Heart right ventricle (tissue), 16 donors: Measurements from ENCODE around the gene CD180. TPM values are rescaled to one million over a fixed set of nuclear protein-coding genes. Genes with fewer than 3 reads are reported as not detected.
A peak's percentile ranks its signal among the peaks of the same experiment; 100 is the strongest.

Experiments
- ATAC-seq, 8 donors: fragments of 200-7000 bp; cut with Tn5 transposase; one replicate each; pipeline ENCODE4 v1.9.1; 2020; ENCODE audit warnings: mild to moderate bottlenecking in 8 of 8, moderate library complexity in 8 of 8, moderate number of reproducible peaks in 1 of 8
- DNase-seq, 2 donors: peaks; one replicate each; pipeline ENCODE4 v3.0.0-alpha.2; 2020
- H3K27ac ChIP-seq, 10 donors: fragments of 200-600 bp; sonication (generic) in 2 of 10; one replicate each; pipeline versions ENCODE4 v1.5.0 to v1.8.0; 2020 to 2022; ENCODE audit warnings: mild to moderate bottlenecking in 3 of 10
- H3K27me3 ChIP-seq, 7 donors: fragments of 200-600 bp; one replicate each; pipeline ENCODE4 v1.8.0; 2021 to 2022; ENCODE audit warnings: mild to moderate bottlenecking in 2 of 7
- H3K36me3 ChIP-seq, 9 donors: fragments of 200-600 bp; sonication (generic) in 1 of 9; one replicate each; pipeline versions ENCODE4 v1.5.0 to v1.8.0; 2020 to 2022; ENCODE audit warnings: mild to moderate bottlenecking in 2 of 9
- H3K4me1 ChIP-seq, 9 donors: fragments of 200-600 bp; sonication (generic) in 1 of 9; one replicate each; pipeline versions ENCODE4 v1.5.0 to v1.8.0; 2020 to 2022; ENCODE audit warnings: mild to moderate bottlenecking in 4 of 9
- H3K4me3 ChIP-seq, 10 donors: fragments of 200-600 bp; sonication (generic) in 2 of 10; one replicate each; pipeline versions ENCODE4 v1.5.0 to v1.8.0; 2020 to 2022; ENCODE audit warnings: mild to moderate bottlenecking in 7 of 10, moderate library complexity in 2 of 10
- H3K9me3 ChIP-seq, 11 donors: fragments of 200-600 bp in 10 of 11; sonication (generic) in 2 of 11; one replicate each; pipeline versions ENCODE4 v1.5.0 to v1.8.0; 2013 to 2022; ENCODE audit warnings: mild to moderate bottlenecking in 2 of 11, control low read depth in 1 of 11, moderate library complexity in 1 of 11
- CTCF ChIP-seq, 9 donors: fragments of 200-600 bp; sonication (generic) in 2 of 9; IDR thresholded peaks; one replicate each; pipeline versions ENCODE4 v1.5.0 to v1.8.0; 2021 to 2022; ENCODE audit warnings: antibody characterized with exemption in 9 of 9, mild to moderate bottlenecking in 5 of 9, moderate library complexity in 1 of 9
- WGBS, 2 donors: extraction: QIAGEN DNeasy Blood & Tissue Kit; methylation state at CpG; one replicate each; pipeline ENCODE4 v1.1.7; 2013; ENCODE audit warnings: inconsistent platforms in 1 of 2; 5-methylcytosine and 5-hydroxymethylcytosine counted together
- intact Hi-C, 10 donors: fragments of 100-400 bp; cut with DNase I; formaldehyde crosslinking; loops; one replicate each; pipeline versions ENCODE4 v1.11.1 to v1.14.2; 2022
- polyA plus RNA-seq, 2 donors: library from polyadenylated mRNA; stranded (reverse); fragments of 200-250 nt; gene quantifications; one replicate each; pipeline ENCODE4 v1.2.3, GENCODE V29; 2013
- total RNA-seq, 10 donors: library from RNA; stranded (reverse); fragmentation: NEBNext Ultra II Directional in 3 of 10; extraction: Animal tissue kit (Norgen Biotek cat#: 25700) in 3 of 10; gene quantifications; one replicate each; pipeline versions ENCODE4 v1.2.1 to v1.2.4, GENCODE V29; 2021 to 2023
- donor health status: Arrhythmogenic right ventricular cardiomyopathy.
- donor health status: ischemic (EF 13 %, LVEDD 7.1; RV severe dilation, severe dysfunction).
- donor health status: healthy with polysubstance abuse.
- donor health status: DM: no; HTN: yes; CAD: no.
- donor health status: DM: no; HTN: no; CAD: no.
- donor health status: ischemic (EF 25% LVEDD 6.9; RV normal size, moderate dysfunction).
- donor health status: ischemic (EF 25% LVEDD 5.7; RV mildly dilated, moderate dysfunction).
- donor health status: healthy.
- donor health status: DM: yes; HTN: yes; CAD: no.
- donor health status: Ischemic cardiomyopathy.
- donor health status: ischemic (EF 35%, LVEDD 5.7; RV mildly dilated, moderate dysfunction).
- donor health status: nonischemic (EF 11% LVEDD 7.7; RV severe dilation, severe dysfunction).
- donor health status: DM: yes; HTN: yes; CAD: no.
- donor health status: PGD.
- donor health status: ischemic (EF 29% LVEDD 5.4; RV normal size, mild dysfunction).
- donor health status: nonischemic (EF 23%, LVEDD 6.1; RV moderate dilation, normal function).

Gene CD180
- total and polyA plus RNA-seq, 12 donors, result 0.12 to 3.3 (median 0.16) TPM; not detected in 1

- WGBS, 2 donors, result 85 to 90% methylated on average over 3 of the region's 3 CpGs
Observed at GRCh38 chr5:67170767-67171166, 25.8 kb downstream of the CD180 start.

GRCh38 chr5:67168069-67168468 is 28.5 kb downstream of the CD180 start:
- WGBS, 2 donors, result 99% methylated on average over 4 of the region's 4 CpGs
- Histone ChIP-seq H3K4me1 (peaks cover 0 to 31% (median 15%) of the 10 kb centered on the region in 9 donors), H3K36me3 (peaks cover 0 to 84% (median 27%) of the 10 kb centered on the region in 9 donors), H3K4me3 (no peak overlapping the region), H3K27me3 (no peaks in the 10 kb centered on the region), H3K9me3 (no peaks in the 10 kb centered on the region), H3K27ac (peak overlapping the region in 1 of 10 donors; percentile 98)
- no peak for ATAC-seq
- intact Hi-C loops, result loop anchor here in 5 of 10 donors (5.0 kb wide), 1 partner anchor 39 kb away; no protein-coding TSS in a partner anchor
- TF ChIP-seq CTCF (IDR thresholded peaks at IDR 0.05), result no peak
- DNase-seq, result no peak

More at GRCh38 chr5:67170767-67171166, 25.8 kb downstream of the CD180 start:
- peaks cover 0 to 26% (median 11%) of the 10 kb centered on the region in 9 donors for H3K4me1 ChIP-seq
- TF ChIP-seq CTCF (IDR thresholded peaks at IDR 0.05), result no peak
- H3K4me3 ChIP-seq, result no peak overlapping the region
- H3K9me3 ChIP-seq, result no peaks in the 10 kb centered on the region
- H3K36me3 ChIP-seq, result peaks cover 0 to 57% (median 6%) of the 10 kb centered on the region in 9 donors
- intact Hi-C loops, result loop anchor here in 1 of 10 donors (5.0 kb wide), 1 partner anchor 37 kb away; no protein-coding TSS in a partner anchor
- H3K27me3 ChIP-seq, result no peaks in the 10 kb centered on the region
- H3K27ac ChIP-seq, result peak overlapping the region in 2 of 10 donors; percentile 38 to 46
- no peak for DNase-seq
- peak in 1 of 8 donors; percentile 54 for ATAC-seq

- Histone ChIP-seq H3K4me3 (peak overlapping the region in 9 of 10 donors; percentile 22 to 52 (median 37)), H3K27ac (peak overlapping the region; percentile 63 to 98 (median 84)), H3K4me1 (peaks cover 0 to 31% (median 15%) of the 10 kb centered on the region in 9 donors), H3K27me3 (no peaks in the 10 kb centered on the region), H3K36me3 (peaks cover 0 to 94% (median 33%) of the 10 kb centered on the region in 9 donors), H3K9me3 (no peaks in the 10 kb centered on the region)
- intact Hi-C loops, result loop anchor here in 8 of 10 donors (1.0 to 5.0 kb wide), 4 partner anchors 40 to 43 kb away; no protein-coding TSS in a partner anchor
- peak in 1 of 9 donors; percentile 23 for TF ChIP-seq CTCF (IDR thresholded peaks at IDR 0.05)
- ATAC-seq (peak; percentile 43 to 72 (median 63)), DNase-seq (peak; percentile 50 to 61)
- WGBS, 2 donors, result 62 to 64% methylated on average over 31 of the region's 31 CpGs
Observed at GRCh38 chr5:67166460-67167285, 29.9 kb downstream of the CD180 start.
